NCI-H69 (cell line): Measurements from ENCODE around the gene AGA.

Source experiments
- DNase-seq: peaks from one replicate; lab custom pipeline; 2025; lab: John Stamatoyannopoulos, UW

Gene AGA

DNA sequence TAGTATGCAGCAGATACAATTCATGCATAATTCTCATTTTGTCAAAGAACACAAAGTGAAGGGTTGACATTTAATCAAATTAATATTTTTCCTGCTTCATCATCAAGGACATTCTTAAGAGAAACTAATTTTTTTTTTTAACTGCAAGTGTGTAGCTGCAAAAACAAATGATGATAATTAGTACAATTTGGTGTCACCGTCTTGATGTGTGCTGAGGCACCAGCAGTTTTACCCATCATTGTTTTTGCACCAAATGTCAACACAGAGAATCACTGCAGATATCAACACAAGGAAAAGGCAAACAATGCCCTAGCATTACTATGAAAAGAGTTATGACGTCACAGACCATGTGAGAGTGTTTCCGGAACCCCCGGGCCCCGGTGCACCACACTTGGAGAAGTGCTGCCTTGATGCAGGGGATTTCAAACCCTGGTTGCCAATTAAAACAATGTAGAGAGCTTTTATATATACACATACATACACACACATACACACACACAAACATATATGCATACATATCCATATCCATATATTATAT lies 55.9 kb downstream of the AGA start:
- peak; percentile 58 for DNase-seq

DNA sequence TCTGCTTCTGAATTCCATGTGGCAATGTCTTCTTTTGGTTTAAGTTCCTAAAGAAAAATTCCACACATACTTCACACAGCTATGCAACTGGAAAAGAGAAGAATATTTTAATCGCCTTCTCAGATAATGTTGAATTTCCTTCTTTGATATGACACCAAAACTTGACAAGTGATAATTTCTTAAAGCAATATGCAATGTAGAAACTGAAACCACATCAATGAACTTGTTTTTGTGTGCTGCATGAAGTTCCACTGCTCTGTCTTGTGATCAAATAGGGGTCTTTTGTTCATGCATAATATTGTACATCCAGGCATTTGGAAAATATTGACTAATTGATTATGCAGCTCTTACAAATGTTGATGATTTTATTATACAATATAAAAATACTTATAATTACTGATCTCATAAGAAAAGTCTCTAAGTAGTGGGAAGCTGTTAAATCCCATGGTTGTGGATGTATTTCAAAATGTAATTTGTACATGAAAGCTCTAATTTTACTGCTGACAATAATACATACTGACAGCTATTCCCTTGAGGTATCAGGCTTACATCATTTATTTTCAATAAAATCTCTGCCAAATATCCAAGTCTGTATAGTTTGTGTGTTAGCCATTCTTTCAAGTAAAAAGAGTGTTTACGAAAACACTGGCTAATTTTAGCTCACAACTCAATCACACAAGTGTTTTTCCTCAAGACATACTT lies 56.5 kb downstream of the AGA start:
- no peak for DNase-seq

DNA sequence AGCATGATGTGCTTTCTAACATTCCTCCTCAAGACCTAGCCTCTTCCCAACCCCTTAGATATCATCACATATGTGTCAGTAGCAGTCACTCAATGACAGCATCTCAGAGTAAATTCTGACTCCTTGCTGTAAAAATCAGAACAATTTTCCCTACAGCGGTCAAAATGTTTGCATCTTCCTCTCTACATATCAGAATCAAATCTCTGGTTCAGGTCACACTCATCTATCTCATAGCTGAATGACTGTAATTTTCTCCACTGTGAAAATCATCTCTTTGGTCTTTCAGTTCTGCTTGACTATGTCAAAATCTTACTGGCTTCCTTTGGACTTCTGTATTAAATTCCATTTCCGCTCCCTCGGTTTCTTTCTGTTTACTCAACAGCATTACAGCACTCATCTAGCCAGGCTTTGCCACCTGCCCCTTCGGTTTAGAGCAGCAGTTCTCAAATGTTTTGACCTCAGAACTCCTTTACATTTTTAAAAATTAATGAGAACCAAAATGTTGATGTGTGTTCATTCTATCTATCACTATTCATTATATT lies 57.3 kb downstream of the AGA start:
- peak; percentile 3 for DNase-seq

DNA sequence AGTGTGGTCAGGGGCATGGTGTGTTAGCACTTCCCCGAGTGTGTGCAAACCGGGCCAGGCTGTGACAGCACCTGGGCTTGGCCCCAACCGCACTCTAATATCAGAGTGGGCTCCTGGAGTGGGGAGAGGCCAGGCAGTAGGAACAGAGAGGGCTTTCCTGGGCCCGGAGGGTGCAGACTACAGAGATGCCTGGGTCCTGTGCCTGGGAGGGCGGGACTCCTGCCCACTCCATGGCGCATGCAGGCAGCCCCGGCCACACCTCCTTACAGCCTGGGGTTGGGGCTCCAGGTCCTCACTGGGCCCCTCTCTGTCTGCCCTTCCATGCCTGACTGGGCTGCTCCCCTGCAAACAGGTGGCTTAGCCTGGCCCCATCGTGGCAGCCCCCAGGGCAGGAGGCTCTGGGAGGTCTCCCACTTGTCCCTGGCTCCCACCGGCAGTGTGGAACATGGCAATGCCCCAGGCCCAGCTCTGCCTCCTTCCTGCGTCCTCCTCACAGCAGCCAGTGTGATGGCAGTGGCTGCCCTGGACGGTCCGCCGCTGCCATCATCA lies 60.4 kb downstream of the AGA start:
- no peak for DNase-seq
